Body of pancreas (tissue), 4 donors: Measurements from ENCODE around the gene NFIA. TPM values are rescaled to one million over a fixed set of nuclear protein-coding genes. Genes with fewer than 3 reads are reported as not detected.

Experiments
- ATAC-seq: fragments of 150-250 bp; one replicate; pipeline ENCODE4 v1.9.1; 2016
- DNase-seq, 4 donors: peaks; one replicate each; pipeline ENCODE4 v3.0.0-alpha.2; 2019
- H3K27ac ChIP-seq, 4 donors: fragments of 200-600 bp; sonication (generic); 1 replicate in 3 of 4; 2 replicates in 1 of 4; pipeline versions ENCODE4 v1.5.1 to v1.6.1; 2016 to 2019; ENCODE audit warnings: mild to moderate bottlenecking in 1 of 4, mixed read lengths in 1 of 4, moderate library complexity in 1 of 4
- H3K27me3 ChIP-seq, 2 donors: fragments of 200-600 bp; sonication (generic); one replicate each; pipeline ENCODE4 v1.6.0; 2016; ENCODE audit warnings: mild to moderate bottlenecking in 1 of 2
- H3K36me3 ChIP-seq, 2 donors: fragments of 200-600 bp; sonication (generic); replicated peaks in 1 of 2; 2 replicates each; pipeline ENCODE4 v1.5.1; 2016; ENCODE audit warnings: low read depth in 2 of 2; ENCODE audit not compliant: insufficient read depth in 1 of 2
- H3K4me1 ChIP-seq: fragments of 200-600 bp; sonication (generic); one replicate; pipeline ENCODE4 v1.6.0; 2016
- H3K4me3 ChIP-seq, 2 donors: fragments of 200-600 bp; sonication (generic); 1 replicate in 1 of 2; 2 replicates in 1 of 2; pipeline ENCODE4 v1.5.1; 2016 to 2019
- H3K9me3 ChIP-seq, 3 donors: fragments of 200-600 bp; sonication (generic); 1 replicate in 2 of 3; 2 replicates in 1 of 3; pipeline ENCODE4 v1.5.1; 2016
- CTCF ChIP-seq, 7 experiments: fragments of 450-650 bp in 4 of 7; fragments of 200-600 bp in 3 of 7; sonication (generic) in 3 of 7; IDR thresholded peaks; one replicate each; pipeline ENCODE4 v1.5.1; 2016 to 2019; ENCODE audit warnings: antibody characterized with exemption in 7 of 7
- POLR2A ChIP-seq, 3 donors: fragments of 450-650 bp; IDR thresholded peaks; one replicate each; pipeline ENCODE4 v1.6.1; 2016; ENCODE audit warnings: antibody characterized with exemption in 3 of 3, mild to moderate bottlenecking in 2 of 3
- WGBS, 2 donors: methylation state at CpG; one replicate each; pipeline ENCODE4 v1.1.5; 2017; 5-methylcytosine and 5-hydroxymethylcytosine counted together
- intact Hi-C: fragments of 100-400 bp; cut with DNase I; formaldehyde crosslinking; loops from one replicate; pipeline ENCODE4 v1.15.1; 2023
- total RNA-seq, 2 donors: library from RNA; depleted of rRNA; stranded (reverse); fragments of >200 nt; gene quantifications; one replicate each; pipeline ENCODE4 v1.1.0, GENCODE V29; 2016

NFIA gene
- total RNA-seq, 2 donors from 2014 or later = 21.5 to 32.3 TPM

- 73 to 76% methylated on average over 3 of the region's 3 CpGs for WGBS, 2 donors
- Histone ChIP-seq H3K4me1 (no peaks in the 10 kb centered on the region), H3K4me3 (no peak overlapping the region), H3K27me3 (no peaks in the 10 kb centered on the region), H3K36me3 (peaks cover 0 to 5% of the 10 kb centered on the region in 2 donors), H3K9me3 (no peaks in the 10 kb centered on the region), H3K27ac (no peak overlapping the region)
- intact Hi-C loops = no loop called here
- TF ChIP-seq CTCF (IDR thresholded peaks at IDR 0.05) = no peak
- no peak for TF ChIP-seq POLR2A (IDR thresholded peaks at IDR 0.05)
- DNase-seq = no peak
- ATAC-seq = no peak
Observed at GRCh38 chr1:61352845-61353435, 270.6 kb downstream of the NFIA start.

- no peak for DNase-seq
- H3K4me3 ChIP-seq = no peak overlapping the region
- no peak overlapping the region for H3K27ac ChIP-seq
- ATAC-seq = no peak
- no peaks in the 10 kb centered on the region for H3K27me3 ChIP-seq
- TF ChIP-seq POLR2A (IDR thresholded peaks at IDR 0.05) (no peak), CTCF (IDR thresholded peaks at IDR 0.05) (no peak)
- intact Hi-C loops = no loop called here
- H3K4me1 ChIP-seq = no peaks in the 10 kb centered on the region
- 54 to 56% methylated on average over 4 of the region's 4 CpGs for WGBS, 2 donors
- H3K9me3 ChIP-seq = no peaks in the 10 kb centered on the region
- H3K36me3 ChIP-seq = peaks cover 0 to 5% of the 10 kb centered on the region in 2 donors
Observed at GRCh38 chr1:61353797-61354406, 271.5 kb downstream of the NFIA start.

- Histone ChIP-seq H3K4me3 (no peak overlapping the region), H3K27ac (no peak overlapping the region), H3K4me1 (no peaks in the 10 kb centered on the region), H3K36me3 (peaks cover 0 to 5% of the 10 kb centered on the region in 2 donors), H3K9me3 (no peaks in the 10 kb centered on the region), H3K27me3 (no peaks in the 10 kb centered on the region)
- intact Hi-C loops = no loop called here
- TF ChIP-seq POLR2A (IDR thresholded peaks at IDR 0.05) = no peak
- ATAC-seq (no peak), DNase-seq (no peak)
Observed at GRCh38 chr1:61356016-61356415, 273.7 kb downstream of the NFIA start.

- Histone ChIP-seq H3K9me3 (no peaks in the 10 kb centered on the region), H3K27ac (no peak overlapping the region), H3K4me3 (no peak overlapping the region), H3K36me3 (peaks cover 0 to 5% of the 10 kb centered on the region in 2 donors), H3K27me3 (no peaks in the 10 kb centered on the region), H3K4me1 (no peaks in the 10 kb centered on the region)
- no peak for TF ChIP-seq POLR2A (IDR thresholded peaks at IDR 0.05)
- TF ChIP-seq CTCF (IDR thresholded peaks at IDR 0.05) = no peak
- no peak for DNase-seq
- no peak for ATAC-seq
- 76 to 83% methylated on average over 5 of the region's 5 CpGs for WGBS, 2 donors
- intact Hi-C loops = no loop called here
Observed at GRCh38 chr1:61356995-61357394, 274.6 kb downstream of the NFIA start.

- H3K27ac ChIP-seq = no peak overlapping the region
- intact Hi-C loops = no loop called here
Observed at GRCh38 chr1:61357539-61357938, 275.2 kb downstream of the NFIA start.

More at GRCh38 chr1:61357539-61357938, 275.2 kb downstream of the NFIA start:
- peaks cover 0 to 5% of the 10 kb centered on the region in 2 donors for H3K36me3 ChIP-seq
- H3K4me1 ChIP-seq = no peaks in the 10 kb centered on the region
- no peak for TF ChIP-seq CTCF (IDR thresholded peaks at IDR 0.05)
- TF ChIP-seq POLR2A (IDR thresholded peaks at IDR 0.05) = no peak
- no peaks in the 10 kb centered on the region for H3K27me3 ChIP-seq
- H3K4me3 ChIP-seq = no peak overlapping the region
- 70 to 78% methylated on average over 5 of the region's 5 CpGs for WGBS, 2 donors
- no peak for ATAC-seq
- H3K9me3 ChIP-seq = no peaks in the 10 kb centered on the region
- DNase-seq = no peak
